Esophagus squamous epithelium (tissue), 5 donors: ENCODE data around the gene ADGRE3. TPM values are rescaled to one million over a fixed set of nuclear protein-coding genes. Genes with fewer than 3 reads are reported as not detected.
"Not testable (repeated sequence)": the region's sequence is repeated elsewhere in the genome, so short reads cannot be mapped to it uniquely, and the experiment has no call there.

Source experiments
- DNase-seq: peaks from one replicate; lab custom pipeline; 2025; lab: John Stamatoyannopoulos, UW
- H3K27ac ChIP-seq, 4 donors: fragments of 200-600 bp; sonication (generic); one replicate each; pipeline ENCODE4 v1.5.1; 2016 to 2019; ENCODE audit warnings: mild to moderate bottlenecking in 1 of 4
- H3K27me3 ChIP-seq, 4 donors: fragments of 200-600 bp; sonication (generic); 1 replicate in 3 of 4; 2 replicates in 1 of 4; pipeline versions ENCODE4 v1.5.1 to v1.6.0; 2017 to 2021; ENCODE audit warnings: antibody characterized with exemption in 1 of 4
- H3K36me3 ChIP-seq, 3 donors: fragments of 200-600 bp; sonication (generic); one replicate each; pipeline ENCODE4 v1.5.1; 2016 to 2019
- H3K4me1 ChIP-seq, 3 donors: fragments of 200-600 bp; sonication (generic); one replicate each; pipeline ENCODE4 v1.5.1; 2017 to 2019
- H3K4me3 ChIP-seq, 4 donors: fragments of 200-600 bp; sonication (generic); 1 replicate in 3 of 4; 2 replicates in 1 of 4; pipeline ENCODE4 v1.5.1; 2016 to 2019; ENCODE audit warnings: mild to moderate bottlenecking in 2 of 4, moderate library complexity in 1 of 4
- H3K9me3 ChIP-seq, 3 donors: fragments of 200-600 bp; sonication (generic); one replicate each; pipeline ENCODE4 v1.5.1; 2016 to 2019
- CTCF ChIP-seq, 6 experiments: fragments of 450-650 bp in 4 of 6; fragments of 200-600 bp in 2 of 6; sonication (generic) in 2 of 6; IDR thresholded peaks; one replicate each; pipeline ENCODE4 v1.5.1; 2016 to 2019; ENCODE audit warnings: antibody characterized with exemption in 6 of 6, mild to moderate bottlenecking in 4 of 6, moderate library complexity in 4 of 6
- POLR2A ChIP-seq, 4 donors: fragments of 450-650 bp; IDR thresholded peaks; one replicate each; pipeline ENCODE4 v1.6.1; 2017; ENCODE audit warnings: antibody characterized with exemption in 4 of 4, mild to moderate bottlenecking in 4 of 4, moderate library complexity in 3 of 4
- WGBS, 2 donors: methylation state at CpG; one replicate each; pipeline ENCODE4 v1.1.5; 2018; 5-methylcytosine and 5-hydroxymethylcytosine counted together
- intact Hi-C: fragments of 100-400 bp; cut with DNase I; formaldehyde crosslinking; loops from one replicate; pipeline ENCODE4 v1.15.0; 2022
- total RNA-seq, 4 donors: library from RNA; depleted of rRNA; stranded (reverse); fragments of >200 nt; gene quantifications; one replicate each; pipeline ENCODE4 v1.1.0, GENCODE V29; 2016
- donor health status: DM: yes; HTN: yes; CAD: no.

ADGRE3 gene
- total RNA-seq, 4 donors from 2014 or later: 0.29 TPM; not detected in 3

DNA sequence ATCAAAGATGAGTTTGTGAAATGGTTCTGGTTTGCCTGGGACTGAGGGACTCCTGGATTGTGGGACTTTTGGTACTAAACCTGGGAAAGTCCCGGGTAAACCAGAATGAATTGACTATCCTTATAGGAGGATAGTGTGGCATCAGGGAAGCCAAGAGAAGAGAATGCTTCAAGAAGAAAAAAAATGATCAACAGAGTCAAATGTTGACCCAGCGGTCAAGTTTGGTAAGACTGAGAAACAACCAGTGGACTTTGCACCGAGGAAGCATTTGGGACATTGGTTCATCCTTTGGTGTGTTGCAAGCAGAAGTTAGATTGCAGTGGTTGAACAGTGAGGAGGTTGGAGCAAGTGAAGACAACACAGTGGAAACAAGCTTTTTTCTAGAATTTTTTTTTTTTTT lies 58.2 kb downstream of the ADGRE3 start:
- no peaks in the 10 kb centered on the region for H3K36me3 ChIP-seq
- DNase-seq: no peak
- no peaks in the 10 kb centered on the region for H3K27me3 ChIP-seq
- H3K9me3 ChIP-seq: peaks cover 0 to 15% (median 9%) of the 10 kb centered on the region in 3 donors
- H3K4me3 ChIP-seq: no peak overlapping the region
- no peak for TF ChIP-seq POLR2A (IDR thresholded peaks at IDR 0.05)
- TF ChIP-seq CTCF (IDR thresholded peaks at IDR 0.05): no peak
- 85% methylated on average over 3 of the region's 3 CpGs for WGBS, 2 donors
- H3K4me1 ChIP-seq: no peaks in the 10 kb centered on the region
- no peak overlapping the region for H3K27ac ChIP-seq
- intact Hi-C loops: no loop called here

- intact Hi-C loops: no loop called here
- Histone ChIP-seq H3K27me3 (no peaks in the 10 kb centered on the region), H3K9me3 (peaks cover 0 to 15% (median 9%) of the 10 kb centered on the region in 3 donors), H3K4me1 (no peaks in the 10 kb centered on the region), H3K36me3 (no peaks in the 10 kb centered on the region), H3K4me3 (no peak overlapping the region), H3K27ac (no peak overlapping the region)
- no peak for DNase-seq
- TF ChIP-seq POLR2A (IDR thresholded peaks at IDR 0.05): no peak
- WGBS, 2 donors: 89 to 91% methylated on average over 8 of the region's 8 CpGs
Measured at GRCh38 chr19:14615623-14616022, 59.0 kb downstream of the ADGRE3 start.

DNA sequence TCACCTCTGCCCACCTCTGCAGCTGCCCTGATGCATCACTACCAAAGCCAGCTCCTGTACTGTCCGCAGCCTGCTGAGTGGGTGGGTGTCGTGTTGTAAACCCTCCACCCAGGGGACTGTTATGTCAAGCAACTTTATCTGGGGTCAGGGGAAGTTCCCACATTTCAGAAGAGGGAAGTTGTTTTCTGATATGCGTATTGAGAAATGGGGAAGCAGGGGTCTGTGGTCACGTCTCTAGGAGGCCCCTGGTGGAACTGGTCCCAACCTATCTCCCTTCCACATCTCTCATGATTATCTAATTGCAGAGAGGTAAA lies 60.6 kb downstream of the ADGRE3 start:
- no peak overlapping the region for H3K4me3 ChIP-seq
- no peaks in the 10 kb centered on the region for H3K36me3 ChIP-seq
- H3K4me1 ChIP-seq: no peaks in the 10 kb centered on the region
- no peak for DNase-seq
- H3K27ac ChIP-seq: no peak overlapping the region
- 57 to 78% methylated on average over 2 to 4 of the region's 4 CpGs for WGBS, 2 donors
- no peak for TF ChIP-seq CTCF (IDR thresholded peaks at IDR 0.05)
- TF ChIP-seq POLR2A (IDR thresholded peaks at IDR 0.05): no peak
- H3K9me3 ChIP-seq: peaks cover 0 to 3% (median 0%) of the 10 kb centered on the region in 3 donors
- H3K27me3 ChIP-seq: no peaks in the 10 kb centered on the region
- intact Hi-C loops: no loop called here

- H3K9me3 ChIP-seq, H3K4me1 ChIP-seq, H3K4me3 ChIP-seq, DNase-seq, H3K27ac ChIP-seq, H3K36me3 ChIP-seq, H3K27me3 ChIP-seq, intact Hi-C loops: not testable (repeated sequence)
- 68 to 70% methylated on average over 14 of the region's 14 CpGs for WGBS, 2 donors
Measured at GRCh38 chr19:14613399-14614098, 61.1 kb downstream of the ADGRE3 start.

DNA sequence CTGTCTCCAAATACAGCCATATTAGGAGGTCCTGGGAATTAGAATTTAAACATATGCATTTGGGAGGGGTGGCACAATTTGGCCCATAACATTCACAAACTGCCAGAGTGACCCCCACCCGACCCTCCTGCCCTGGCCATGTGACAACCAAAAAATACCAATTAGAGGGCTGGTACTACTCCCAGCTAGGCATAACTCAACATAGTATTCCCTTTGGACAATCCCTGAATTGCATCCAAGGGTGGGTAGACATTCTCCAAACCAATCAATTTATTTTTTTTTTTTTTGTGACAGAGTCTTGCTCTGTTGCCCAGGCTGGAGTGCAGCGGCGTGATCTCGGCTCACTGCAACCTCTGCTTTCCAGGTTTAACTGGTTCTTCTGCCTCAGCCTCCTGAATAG lies 62.0 kb downstream of the ADGRE3 start:
- intact Hi-C loops: no loop called here
- 62 to 71% methylated on average over 4 of the region's 4 CpGs for WGBS, 2 donors
- Histone ChIP-seq H3K27ac (no peak overlapping the region), H3K36me3 (no peaks in the 10 kb centered on the region), H3K9me3 (no peaks in the 10 kb centered on the region), H3K27me3 (no peaks in the 10 kb centered on the region), H3K4me3 (no peak overlapping the region), H3K4me1 (no peaks in the 10 kb centered on the region)
- TF ChIP-seq POLR2A (IDR thresholded peaks at IDR 0.05) (no peak), CTCF (IDR thresholded peaks at IDR 0.05) (no peak)
- DNase-seq: no peak

- intact Hi-C loops, H3K27ac ChIP-seq, H3K27me3 ChIP-seq, H3K36me3 ChIP-seq, H3K4me3 ChIP-seq, DNase-seq, H3K9me3 ChIP-seq, H3K4me1 ChIP-seq: not testable (repeated sequence)
- 67 to 80% methylated on average over 5 of the region's 5 CpGs for WGBS, 2 donors
Measured at GRCh38 chr19:14612242-14612641, 62.4 kb downstream of the ADGRE3 start.

- H3K36me3 ChIP-seq: no peaks in the 10 kb centered on the region
- no peak for DNase-seq
- no peaks in the 10 kb centered on the region for H3K9me3 ChIP-seq
- intact Hi-C loops: no loop called here
- 57 to 68% methylated on average over 4 of the region's 4 CpGs for WGBS, 2 donors
- no peaks in the 10 kb centered on the region for H3K4me1 ChIP-seq
- H3K4me3 ChIP-seq: no peak overlapping the region
- no peaks in the 10 kb centered on the region for H3K27me3 ChIP-seq
- no peak for TF ChIP-seq POLR2A (IDR thresholded peaks at IDR 0.05)
- no peak for TF ChIP-seq CTCF (IDR thresholded peaks at IDR 0.05)
- H3K27ac ChIP-seq: no peak overlapping the region
Measured at GRCh38 chr19:14611051-14611450, 63.6 kb downstream of the ADGRE3 start.
